ENCODE measurements around the gene CASP8.

CASP8 gene

DNA sequence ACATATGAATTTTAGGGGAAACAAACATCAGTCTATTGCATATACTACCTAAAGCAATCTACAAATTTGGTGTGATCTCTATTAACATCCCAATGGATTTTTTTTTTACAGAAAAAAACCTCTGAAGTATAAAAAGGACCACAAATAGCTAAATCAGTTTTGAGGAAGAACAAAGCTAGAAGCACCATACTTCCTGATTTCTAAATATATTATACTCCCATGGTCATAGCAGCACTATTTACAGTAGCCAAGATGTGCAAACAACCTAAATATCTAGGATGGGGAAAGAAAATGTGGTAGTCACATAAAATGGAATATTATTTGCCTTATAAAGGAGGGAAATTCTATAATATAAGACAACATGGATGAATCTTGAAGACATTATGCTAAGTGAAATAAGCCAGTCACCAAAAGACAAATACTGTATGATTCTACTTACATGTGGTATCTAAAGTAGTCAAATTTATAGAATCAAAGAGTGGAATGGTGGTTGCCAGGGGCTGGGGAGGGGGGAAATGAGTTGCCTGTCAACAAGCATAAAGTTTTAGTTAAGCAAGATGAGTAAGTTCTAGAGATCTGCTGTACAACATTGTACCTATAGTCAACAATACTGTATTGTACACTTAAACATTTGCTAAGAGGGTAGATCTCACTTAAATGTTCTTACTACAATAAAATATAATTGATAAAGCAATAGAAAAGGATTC, 17.6 kb upstream of the CASP8 start:
- DNase-seq = no peak

DNA sequence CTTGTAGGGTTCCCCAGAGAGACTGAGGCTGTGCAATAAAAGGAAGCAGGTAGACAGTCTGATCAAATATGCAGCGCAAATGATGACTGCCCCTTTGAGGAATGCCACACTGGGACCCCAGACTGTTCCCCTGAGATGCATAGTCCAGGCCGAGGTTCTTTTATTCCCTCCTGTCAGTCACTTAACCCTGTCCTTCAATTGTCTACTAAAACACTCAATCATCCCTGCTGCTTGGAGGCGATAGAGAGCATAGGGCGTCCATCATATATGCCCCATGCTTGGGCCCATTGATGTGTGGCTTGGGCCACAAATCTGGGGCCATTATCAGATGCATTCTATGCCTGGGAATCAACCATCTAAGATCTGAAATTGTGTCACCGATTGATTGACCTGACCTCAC, 15.5 kb upstream of the CASP8 start:
- DNase-seq = no peak

DNA sequence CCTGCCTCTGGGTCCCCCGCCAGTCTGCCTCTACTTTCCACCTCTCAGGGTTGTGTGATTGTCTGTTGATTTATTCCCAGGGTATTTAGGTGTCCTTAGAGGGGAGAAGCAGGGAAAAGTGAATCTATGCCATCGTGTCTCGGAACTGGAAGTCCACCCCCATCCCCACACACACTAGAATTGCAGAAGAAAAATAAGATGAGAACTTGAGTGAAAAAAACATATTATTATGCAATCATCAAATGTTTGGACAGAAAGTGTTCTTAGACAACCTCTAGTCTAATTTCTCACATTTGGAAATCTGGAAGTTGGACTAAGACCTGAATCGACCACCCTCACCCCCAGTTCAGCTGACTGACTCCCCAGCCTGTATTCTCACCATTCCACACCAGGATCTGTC, 14.1 kb upstream of the CASP8 start:
- no peak for DNase-seq

DNA sequence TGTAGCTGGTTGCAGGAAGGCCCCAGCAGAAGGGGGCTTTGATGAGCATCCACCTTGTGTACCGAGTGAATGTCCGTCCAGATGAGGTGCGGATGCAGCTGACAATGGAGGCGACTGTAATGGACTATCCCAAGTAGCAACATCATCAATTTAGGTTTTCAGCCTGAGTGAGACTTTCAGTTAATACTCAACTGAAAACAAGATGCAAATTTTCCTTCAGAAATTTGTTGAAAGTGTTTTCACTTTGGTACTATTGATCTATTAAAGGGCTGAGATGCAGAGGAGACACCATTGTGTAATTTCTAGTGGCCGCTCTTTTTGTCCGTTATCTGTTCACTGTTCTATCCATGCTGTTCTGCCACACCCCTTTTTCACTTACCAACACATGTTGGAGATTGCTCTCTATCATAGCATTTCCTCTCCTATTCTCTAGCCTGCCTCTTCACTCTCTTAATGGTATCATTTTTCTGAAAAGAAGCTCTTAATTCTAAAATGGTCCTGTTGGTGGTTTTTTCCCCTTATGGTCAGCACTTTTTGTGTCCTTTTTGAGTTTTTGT, 12.0 kb upstream of the CASP8 start:
- DNase-seq = no peak

DNA sequence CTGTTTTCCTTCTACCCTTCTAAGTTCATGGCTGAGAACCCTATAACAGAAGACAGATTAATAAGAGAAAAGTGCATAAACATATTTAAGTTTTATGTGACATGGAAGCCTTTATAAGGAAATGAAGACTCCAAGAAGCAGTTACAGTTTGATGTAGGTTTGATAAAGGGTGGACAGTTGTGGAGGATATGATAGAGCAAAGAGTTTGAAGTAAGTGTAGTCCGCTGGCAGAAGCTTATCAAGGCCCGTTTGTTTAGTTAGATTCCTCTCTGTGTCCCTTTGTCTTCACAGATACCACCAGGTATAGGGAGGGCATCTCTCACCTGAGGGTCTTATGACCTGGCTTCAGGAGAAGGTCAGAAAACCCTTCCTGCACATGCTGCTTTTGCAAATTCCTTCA, 10.4 kb upstream of the CASP8 start:
- DNase-seq = no peak

GRCh38 chr2:201250741-201251140, 9.6 kb upstream of the CASP8 start:
- DNase-seq = no peak

- no peak for DNase-seq
Measured at GRCh38 chr2:201254081-201254730, 6.1 kb upstream of the CASP8 start.

DNA sequence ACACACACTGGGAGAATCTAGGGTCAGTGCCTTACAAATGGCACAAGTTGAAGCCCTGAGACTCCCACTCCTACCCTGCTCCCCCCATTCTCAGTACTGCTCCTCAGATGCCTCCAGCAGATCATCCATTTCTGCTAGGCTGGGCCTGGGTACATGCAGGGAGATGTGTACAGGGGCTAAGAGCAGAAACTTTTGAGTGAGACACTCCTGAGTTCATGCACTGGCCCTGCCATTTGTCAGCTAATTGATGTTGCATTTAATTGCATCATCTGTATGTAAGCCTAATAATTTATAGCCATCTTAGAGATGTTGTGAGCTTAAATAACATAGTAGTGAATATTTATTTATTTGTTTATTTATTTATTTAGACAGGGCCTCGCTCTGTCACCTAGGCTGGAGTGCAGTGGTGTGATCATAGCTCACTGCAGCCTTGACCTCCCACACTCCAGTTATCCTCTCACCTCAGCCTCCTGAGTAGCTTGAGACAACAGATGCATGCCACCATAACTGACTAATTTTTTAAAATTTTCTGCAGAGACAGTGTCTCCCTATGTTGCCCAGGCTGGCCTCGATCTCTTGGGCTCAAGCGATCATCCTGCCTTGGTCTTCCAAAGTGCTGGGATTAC, 4.8 kb upstream of the CASP8 start:
- no peak for DNase-seq

- DNase-seq = no peak
Measured at GRCh38 chr2:201256082-201256481, 4.3 kb upstream of the CASP8 start.

- DNase-seq = peak; percentile 47
Measured at GRCh38 chr2:201257381-201257955, 2.9 kb upstream of the CASP8 start.

DNA sequence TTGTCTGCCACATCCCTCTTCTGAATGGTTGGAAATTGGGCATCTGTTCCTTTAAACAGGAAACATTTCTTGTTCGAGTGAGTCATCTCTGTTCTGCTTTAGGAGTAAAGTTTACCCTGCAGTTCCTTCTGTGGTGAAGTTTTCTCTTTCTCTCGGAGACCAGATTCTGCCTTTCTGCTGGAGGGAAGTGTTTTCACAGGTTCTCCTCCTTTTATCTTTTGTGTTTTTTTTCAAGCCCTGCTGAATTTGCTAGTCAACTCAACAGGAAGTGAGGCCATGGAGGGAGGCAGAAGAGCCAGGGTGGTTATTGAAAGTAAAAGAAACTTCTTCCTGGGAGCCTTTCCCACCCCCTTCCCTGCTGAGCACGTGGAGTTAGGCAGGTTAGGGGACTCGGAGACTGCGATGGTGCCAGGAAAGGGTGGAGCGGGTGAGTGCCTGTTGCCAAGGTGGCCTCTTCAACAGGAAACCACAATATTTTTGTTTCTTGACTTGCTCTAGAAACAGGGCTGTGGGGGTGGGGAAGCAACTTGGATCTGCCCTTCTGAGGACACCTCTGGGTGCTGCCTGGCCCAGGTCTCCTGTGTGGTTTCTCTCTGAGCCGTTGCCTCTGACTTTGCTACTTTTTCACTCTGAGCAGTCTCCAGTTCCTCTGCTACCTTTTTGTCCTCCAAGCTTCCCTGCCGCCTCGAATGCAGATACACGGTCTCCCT, 2.2 kb upstream of the CASP8 start:
- DNase-seq = peak; percentile 92

DNA sequence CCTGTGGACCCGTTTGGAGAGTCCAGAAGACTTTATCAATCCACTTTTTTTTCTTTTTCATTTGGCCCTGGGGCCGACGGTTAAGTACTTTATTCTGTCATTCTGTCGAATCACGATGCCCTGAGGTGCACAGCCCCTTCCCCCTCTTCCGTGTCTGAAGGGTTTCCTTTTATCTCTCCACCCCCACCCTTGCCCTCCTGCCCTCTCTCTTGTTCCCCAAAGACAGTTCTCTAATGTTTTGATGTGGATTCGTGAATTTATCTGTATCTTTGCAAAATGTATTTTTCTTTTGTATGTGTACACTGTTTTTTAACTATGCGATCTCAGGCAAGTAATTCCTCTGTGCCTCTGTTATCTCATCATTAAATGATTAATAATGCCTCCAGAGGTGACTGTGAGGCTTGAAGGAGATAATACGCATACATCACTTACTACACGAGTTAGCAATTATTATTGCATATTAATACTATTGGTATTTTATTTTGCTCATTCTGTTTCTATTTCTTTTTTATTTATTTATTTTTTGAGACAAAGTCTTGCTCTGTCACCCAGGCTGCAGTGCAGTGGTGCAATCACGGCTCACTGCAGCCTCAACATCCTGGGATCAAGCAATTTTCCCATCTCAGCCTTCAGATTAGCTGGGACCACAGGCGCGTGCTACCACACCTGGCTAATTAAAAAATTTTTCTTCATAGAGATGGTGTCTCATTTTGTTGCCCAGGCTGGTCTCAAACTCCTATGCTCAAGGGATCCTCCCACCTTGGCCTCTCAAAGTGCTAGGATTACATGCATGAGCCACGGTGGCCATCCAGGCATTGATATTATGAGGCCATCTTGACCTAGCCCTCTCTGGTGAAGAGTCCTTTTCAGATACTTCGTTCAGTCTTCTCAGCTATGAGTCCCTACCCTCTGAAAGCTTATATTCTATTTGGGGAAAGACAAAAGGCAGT, 1.4 kb upstream of the CASP8 start:
- DNase-seq = no peak

DNA sequence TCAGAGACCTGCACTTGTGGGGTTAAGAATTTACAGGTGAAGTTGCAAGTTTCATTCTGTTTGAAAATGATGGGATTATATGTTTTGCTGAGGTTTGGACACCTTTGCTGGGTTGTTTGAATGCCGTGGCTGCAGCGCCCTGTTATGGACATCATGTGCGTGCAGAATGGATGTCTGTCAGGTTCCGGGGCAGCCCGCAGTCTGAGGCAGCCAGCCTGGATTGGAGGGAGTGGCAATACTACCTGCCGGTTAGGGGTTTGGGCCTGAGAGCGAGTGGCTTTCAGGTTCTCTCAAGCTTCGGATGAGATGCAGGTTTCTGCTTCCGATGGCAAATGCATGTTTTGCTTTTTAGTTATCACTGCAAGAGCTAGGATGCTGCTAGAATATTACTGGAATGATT, 1.1 kb downstream of the CASP8 start:
- peak; percentile 71 for DNase-seq

GRCh38 chr2:201261906-201262305, 1.6 kb downstream of the CASP8 start:
- no peak for DNase-seq

DNA sequence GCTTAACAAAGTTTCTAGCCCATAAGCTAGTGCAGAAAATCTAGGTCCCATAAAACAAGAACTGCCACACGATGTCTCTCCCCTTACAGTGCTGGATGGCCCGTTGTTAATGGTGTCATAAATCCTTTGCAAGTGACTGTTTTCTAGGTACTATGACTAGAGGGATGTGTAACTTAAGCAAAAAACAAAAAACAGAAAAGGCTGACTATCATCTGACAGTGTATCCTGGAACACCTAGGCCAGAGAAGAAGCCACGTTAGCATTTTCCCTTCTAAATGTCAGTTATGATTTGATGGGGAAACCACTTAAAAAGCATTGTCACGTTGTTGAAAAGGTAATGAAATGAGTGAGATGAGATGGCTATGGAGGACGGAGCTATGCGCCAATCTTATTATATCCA, 2.4 kb downstream of the CASP8 start:
- no peak for DNase-seq

DNA sequence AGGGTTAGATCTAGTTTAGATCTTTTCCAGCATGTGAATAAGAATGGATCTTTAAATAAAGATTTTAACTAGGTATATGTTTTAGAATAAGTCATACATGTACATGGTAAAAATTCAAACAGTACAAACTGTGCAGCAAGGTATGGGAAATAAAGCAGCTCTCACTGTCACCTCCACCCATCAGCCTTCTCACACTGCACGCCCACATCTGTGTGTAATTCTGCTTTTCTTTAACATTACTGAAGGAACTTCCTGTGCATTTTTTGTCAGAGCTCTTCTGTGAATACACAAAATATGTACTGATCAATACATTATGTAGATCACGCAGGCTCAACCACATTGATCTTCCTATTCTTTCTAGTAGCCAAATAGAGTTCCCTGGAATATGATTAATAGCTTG, 3.4 kb downstream of the CASP8 start:
- DNase-seq = no peak

DNA sequence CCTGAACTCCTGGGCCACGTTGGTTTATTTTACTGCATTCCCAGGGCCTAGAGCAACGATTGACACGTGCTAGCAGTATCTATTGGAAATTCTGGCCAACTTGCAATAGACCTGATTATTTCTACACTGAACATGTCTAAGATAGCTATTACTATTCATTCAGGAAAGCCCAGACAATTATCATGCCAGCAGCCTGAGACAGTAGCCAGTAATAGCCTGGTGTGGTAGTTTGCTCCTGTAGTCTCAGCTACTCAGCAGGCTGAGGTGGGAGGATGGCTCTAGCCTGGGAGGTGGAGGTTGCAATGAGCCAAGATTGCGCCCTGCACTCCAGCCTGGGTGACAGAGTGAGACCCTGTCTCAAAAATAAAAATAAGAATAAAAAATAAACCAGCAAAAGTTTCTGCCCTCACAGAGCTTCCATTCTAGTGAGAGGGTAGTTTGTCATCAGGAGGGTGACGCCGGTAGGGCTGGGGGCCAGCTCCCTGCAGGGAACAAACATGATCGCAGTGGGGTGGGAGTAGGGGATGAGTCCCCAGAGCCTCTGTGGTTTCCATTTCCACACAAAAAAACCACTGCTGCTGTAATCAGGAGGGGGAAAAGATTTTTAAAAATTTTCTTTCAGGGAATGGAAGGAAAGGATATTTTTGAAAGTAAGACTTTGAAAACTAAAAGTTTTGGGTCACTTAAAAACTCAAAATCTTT, 4.3 kb downstream of the CASP8 start:
- DNase-seq = no peak

DNA sequence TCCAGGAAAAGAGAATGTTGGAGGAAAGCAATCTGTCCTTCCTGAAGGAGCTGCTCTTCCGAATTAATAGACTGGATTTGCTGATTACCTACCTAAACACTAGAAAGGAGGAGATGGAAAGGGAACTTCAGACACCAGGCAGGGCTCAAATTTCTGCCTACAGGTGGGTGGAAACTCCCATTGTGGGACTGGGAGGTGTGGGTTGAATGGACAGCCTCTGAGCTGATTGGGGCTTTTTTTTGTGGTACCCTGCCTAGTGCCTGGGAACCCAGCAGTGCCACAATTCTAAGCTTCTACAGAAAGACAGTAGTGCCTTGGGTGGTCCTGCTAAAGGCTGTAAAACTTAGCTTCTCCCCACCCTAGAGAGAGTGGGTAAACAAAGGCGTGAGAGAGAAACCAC, 6.3 kb downstream of the CASP8 start:
- no peak for DNase-seq

DNA sequence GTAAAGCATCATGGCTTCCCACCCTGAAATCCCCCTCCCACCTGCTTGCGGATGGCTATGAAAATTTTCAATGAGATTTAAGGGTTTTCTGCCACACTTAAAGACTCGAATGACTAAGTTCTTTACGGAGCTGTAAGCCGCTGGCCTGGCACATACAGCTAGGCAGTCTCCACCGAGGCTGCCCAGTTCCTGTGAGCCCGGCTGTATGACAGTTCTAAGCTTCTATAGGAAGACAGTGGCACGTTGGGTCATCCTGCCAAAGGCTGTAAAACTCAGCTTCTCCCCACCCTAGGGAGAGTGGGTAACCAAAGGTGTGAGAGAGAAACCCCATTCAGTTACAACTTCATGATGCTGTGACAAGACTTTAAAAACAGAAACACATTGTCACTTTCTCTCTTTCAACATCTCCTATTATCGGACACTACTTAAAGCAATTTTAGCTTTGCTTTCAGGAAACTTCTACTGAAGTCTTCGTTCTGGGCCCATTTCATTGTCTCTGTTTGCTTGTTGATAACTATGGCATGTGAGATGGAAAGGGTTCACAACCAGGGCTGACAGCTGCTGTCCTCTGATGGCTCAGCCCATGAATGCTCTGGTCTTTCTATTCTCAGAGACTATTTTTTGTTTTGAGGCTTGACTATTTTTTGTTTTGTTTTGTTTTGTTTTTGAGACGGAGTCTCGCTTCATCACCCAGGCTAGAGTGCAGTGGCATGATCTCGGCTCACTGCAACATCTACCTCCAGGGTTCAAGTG, 7.1 kb downstream of the CASP8 start:
- DNase-seq = no peak

GRCh38 chr2:201269764-201270163, 9.4 kb downstream of the CASP8 start:
- DNase-seq = no peak

Measured in activated effector memory CD4-positive, alpha-beta T cell treated with Interleukin-2 at 50 U/mL for 16 hours (primary cell).